GM06990 (cell line): ENCODE data around the gene TMEM178B.
"Not testable (repeated sequence)": the region's sequence is repeated elsewhere in the genome, so short reads cannot be mapped to it uniquely, and the experiment has no call there.

Source experiments
- DNase-seq: peaks from one replicate; pipeline ENCODE4 v3.0.0-alpha.2; 2011; ENCODE audit not compliant: insufficient read length; ENCODE audit errors: extremely low read depth
- H3K27me3 ChIP-seq: replicated peaks from 2 replicates; pipeline ENCODE4 v1.6.0; 2011; ENCODE audit warnings: low read length; ENCODE audit not compliant: control insufficient read depth, insufficient read depth
- H3K36me3 ChIP-seq: 2 replicates; pipeline ENCODE4 v1.5.1; 2011; ENCODE audit warnings: low read length; ENCODE audit not compliant: control insufficient read depth, insufficient read depth
- H3K4me3 ChIP-seq: replicated peaks from 2 replicates; pipeline ENCODE4 v1.5.1; 2011; ENCODE audit warnings: low read depth, mild to moderate bottlenecking, control low read depth, low read length
- TF ChIP-seq, protein P1 (sequence below): IDR thresholded peaks from 2 replicates; pipeline ENCODE4 v1.5.1; 2011; ENCODE audit warnings: low read length, control low read depth, mild to moderate bottlenecking, inconsistent platforms; ENCODE audit not compliant: insufficient read depth, poor library complexity, severe bottlenecking

TMEM178B gene

DNA sequence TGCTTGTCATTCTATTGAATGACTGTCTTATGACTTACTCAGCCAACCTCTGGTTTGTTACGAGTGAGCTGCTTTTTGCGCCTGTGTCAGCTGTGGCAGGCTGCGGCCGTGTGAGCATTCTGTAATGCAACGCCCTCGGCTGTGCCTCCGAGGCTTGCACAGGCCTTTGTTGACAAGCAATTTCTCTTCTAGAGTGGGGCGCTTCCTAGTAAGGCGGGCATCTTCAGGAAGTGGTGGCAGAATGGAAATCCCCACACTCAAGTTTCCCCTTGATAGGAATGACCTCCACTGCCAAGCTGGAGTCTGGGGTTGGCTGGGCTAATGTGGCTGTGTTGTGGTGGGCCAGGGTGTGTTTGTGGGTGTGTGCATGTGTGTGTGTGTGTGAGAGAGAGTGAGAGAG, 20.2 kb upstream of the TMEM178B start:
- Histone ChIP-seq H3K36me3 (no peaks in the 10 kb centered on the region), H3K27me3 (no peaks in the 10 kb centered on the region), H3K4me3 (no peak overlapping the region)
- DNase-seq, result no peak
- TF ChIP-seq, protein P1, sequence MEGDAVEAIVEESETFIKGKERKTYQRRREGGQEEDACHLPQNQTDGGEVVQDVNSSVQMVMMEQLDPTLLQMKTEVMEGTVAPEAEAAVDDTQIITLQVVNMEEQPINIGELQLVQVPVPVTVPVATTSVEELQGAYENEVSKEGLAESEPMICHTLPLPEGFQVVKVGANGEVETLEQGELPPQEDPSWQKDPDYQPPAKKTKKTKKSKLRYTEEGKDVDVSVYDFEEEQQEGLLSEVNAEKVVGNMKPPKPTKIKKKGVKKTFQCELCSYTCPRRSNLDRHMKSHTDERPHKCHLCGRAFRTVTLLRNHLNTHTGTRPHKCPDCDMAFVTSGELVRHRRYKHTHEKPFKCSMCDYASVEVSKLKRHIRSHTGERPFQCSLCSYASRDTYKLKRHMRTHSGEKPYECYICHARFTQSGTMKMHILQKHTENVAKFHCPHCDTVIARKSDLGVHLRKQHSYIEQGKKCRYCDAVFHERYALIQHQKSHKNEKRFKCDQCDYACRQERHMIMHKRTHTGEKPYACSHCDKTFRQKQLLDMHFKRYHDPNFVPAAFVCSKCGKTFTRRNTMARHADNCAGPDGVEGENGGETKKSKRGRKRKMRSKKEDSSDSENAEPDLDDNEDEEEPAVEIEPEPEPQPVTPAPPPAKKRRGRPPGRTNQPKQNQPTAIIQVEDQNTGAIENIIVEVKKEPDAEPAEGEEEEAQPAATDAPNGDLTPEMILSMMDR, result no peak

DNA sequence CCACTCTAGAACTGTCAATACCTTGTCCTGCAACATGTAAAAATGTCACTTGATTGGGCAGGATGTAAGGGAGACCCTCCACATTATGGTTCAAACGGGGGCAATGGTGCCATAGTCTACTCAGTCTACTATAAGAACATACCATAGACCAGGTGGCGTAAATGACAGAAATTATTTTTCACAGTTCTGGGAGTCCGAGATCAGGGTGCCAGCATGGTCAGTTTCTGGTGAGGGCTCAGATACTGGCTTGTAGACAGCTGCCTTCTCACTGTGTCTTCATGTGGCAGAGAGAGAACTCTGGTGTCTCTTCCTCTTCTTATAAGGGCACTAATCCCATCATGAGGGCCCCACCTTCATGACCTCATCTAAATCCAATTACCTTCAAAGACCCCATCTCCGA, 18.7 kb upstream of the TMEM178B start:
- H3K36me3 ChIP-seq, result no peaks in the 10 kb centered on the region
- H3K27me3 ChIP-seq, result no peaks in the 10 kb centered on the region
- no peak overlapping the region for H3K4me3 ChIP-seq
- TF ChIP-seq, protein P1, result no peak
- no peak for DNase-seq

DNA sequence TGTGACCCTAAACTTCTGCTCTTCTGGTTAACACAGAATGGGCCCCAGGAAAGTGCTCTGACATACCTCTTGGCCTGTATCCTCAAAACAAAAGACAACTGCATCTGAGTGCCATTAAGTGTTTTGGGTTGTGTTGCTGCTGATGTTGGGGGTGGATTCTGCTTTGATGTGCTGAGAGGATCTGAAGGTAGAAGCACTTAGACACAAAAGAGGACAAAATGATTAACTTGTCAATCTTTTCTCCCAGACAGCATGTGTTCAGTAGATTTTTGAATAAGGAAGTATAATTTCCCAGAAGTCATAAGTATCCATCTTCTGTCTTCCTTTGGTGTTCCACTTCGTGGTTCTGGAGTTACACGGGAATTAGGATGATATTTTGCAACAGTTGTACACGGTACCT, 16.1 kb upstream of the TMEM178B start:
- Histone ChIP-seq H3K36me3 (no peaks in the 10 kb centered on the region), H3K4me3 (no peak overlapping the region), H3K27me3 (no peaks in the 10 kb centered on the region)
- no peak for DNase-seq
- TF ChIP-seq, protein P1, result no peak

DNA sequence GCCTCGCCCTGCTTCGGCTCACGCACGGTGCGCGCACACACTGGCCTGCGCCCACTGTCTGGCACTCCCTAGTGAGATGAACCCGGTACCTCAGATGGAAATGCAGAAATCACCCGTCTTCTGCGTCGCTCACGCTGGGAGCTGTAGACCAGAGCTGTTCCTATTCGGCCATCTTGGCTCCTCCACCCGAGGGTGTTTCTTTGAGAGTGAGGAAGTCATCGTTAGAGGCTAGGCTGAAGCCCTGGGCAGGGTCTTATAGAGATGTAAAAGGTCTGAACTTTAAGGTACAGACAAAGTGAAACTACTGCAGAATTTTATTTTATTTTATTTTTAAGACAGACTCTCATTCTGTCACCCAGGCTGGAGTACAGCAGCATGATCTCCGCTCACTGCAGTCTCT, 6.0 kb upstream of the TMEM178B start:
- not testable (repeated sequence) for H3K27me3 ChIP-seq, H3K36me3 ChIP-seq, DNase-seq, H3K4me3 ChIP-seq

DNA sequence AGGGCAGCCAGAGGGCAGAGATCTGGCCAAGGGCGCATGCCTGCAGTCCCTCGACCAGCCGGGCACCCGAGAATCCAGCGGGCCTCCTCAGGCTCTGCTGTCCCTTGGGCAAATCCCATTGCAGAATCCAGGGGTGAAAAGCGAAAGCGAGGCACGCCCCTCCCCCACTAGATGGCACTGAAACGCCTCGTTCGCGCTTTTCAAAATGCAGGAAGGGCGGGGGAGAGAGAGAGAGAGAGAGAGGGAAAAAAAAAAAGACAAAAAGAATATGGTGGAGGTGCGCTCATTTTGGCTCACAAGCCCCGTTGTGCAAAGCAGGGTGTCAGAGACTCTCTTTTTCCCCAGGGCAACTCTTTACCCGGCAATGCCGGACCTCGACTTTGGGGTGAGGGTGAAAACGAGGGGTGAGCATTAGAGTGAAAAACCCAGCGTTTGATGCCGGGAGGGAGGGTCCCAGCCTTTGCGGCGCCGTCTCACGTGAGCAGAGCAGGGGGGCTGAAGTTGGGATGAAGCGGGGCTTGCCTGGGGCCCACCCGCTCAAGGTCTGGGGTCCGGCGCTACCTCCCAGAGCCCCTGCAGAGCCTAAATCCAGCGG, 2.5 kb upstream of the TMEM178B start:
- peaks cover 4% of the 10 kb centered on the region for H3K27me3 ChIP-seq
- DNase-seq, result no peak

DNA sequence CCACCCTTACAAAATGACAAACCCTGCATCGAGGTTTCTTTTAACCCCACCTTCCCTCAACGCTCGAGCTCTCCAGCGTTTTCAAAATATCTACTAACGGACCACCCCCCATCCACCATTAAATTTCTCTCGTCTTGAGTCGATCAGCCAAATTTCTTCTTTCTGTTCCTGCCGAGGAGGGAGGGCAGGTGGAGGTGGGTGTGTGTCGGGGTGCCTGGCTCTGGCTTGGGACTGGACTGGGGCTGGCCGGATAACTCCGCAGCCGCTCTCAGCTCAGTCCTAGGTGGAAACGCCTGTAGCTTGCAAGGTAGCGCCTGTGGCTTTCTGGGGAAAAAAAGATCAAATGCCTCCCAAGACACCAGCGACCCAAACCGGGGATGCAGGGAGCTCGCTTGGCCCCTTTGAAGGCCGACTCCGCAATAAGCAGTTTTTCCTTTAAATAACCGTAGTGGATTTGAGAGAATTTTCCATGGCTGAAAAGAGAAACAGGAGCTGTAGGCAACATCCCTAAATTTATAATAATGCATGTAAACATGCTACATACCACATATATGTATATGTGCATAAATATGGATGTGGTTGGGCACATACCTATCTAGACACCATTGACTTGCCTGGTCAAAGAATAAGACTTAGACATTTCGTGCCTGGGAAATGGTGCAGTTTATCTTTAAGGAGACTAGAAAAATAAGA, 1.9 kb upstream of the TMEM178B start:
- TF ChIP-seq, protein P1, result no peak
- peaks cover 4% of the 10 kb centered on the region for H3K27me3 ChIP-seq
- DNase-seq, result no peak
- peak overlapping the region; percentile 59 for H3K4me3 ChIP-seq
- no peaks in the 10 kb centered on the region for H3K36me3 ChIP-seq

More for the DNA sequence above, 2.5 kb upstream of the TMEM178B start:
- Histone ChIP-seq H3K4me3 (peak overlapping the region; percentile 31), H3K36me3 (no peaks in the 10 kb centered on the region)
- TF ChIP-seq, protein P1, result peak; percentile 36
